ENCODE data around the gene B3GALT5.
"Not testable (repeated sequence)": the region's sequence is repeated elsewhere in the genome, so short reads cannot be mapped to it uniquely, and the experiment has no call there.

Gene B3GALT5

DNA sequence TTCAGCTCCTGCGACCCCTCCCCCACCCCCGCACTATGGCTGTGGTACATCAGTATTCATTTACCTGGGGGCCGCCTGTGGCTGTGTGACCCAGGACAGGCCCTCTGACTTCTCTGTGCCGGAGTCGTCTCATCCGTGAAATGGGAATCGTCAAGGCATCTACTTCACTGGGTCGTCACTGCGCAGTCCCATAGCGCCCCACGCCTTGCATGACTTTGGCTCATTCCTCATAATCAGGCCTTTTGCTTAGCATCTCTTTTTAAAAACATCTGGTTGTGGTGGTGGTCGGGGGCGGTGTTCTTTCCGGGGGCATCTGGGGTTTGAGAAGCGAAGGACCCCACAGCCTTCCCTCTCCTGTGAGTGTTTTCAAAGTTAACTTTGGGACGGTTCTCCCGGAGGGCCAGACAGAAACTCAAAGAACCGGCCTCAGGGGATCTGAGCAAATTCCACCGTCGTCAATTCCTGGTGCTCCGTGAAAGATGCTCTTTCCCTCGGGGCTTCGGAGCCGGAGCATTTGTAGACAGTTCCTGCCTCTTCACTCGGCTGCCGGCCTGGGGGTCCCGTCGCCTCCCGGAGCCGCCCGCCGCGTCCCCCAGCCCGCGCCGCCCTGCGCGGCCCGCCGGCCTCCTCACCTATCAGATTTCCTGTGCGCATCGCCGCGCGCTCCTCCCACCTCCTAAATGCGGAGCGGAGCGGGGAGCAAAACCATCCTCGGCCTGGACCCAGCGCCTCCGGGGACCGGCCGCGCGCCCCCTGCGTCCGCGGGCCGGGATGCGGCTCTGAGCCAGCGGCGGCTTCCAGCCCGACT lies at the start of gene B3GALT5:
Gene B3GALT5 (plus strand): TSS at position 708 of the 808 bp plus-strand sequence. CDS start 47,620 bp downstream, outside the sequence.
- DNase-seq, result no peak

- DNase-seq, result peak in 1 of 2 experiments; percentile 44
These were observed 48.5 kb upstream of the B3GALT5 start for GRCh38 chr21:39564200-39564599.

- no peak for DNase-seq
These were observed 45.4 kb upstream of the B3GALT5 start for GRCh38 chr21:39567180-39567972.

DNA sequence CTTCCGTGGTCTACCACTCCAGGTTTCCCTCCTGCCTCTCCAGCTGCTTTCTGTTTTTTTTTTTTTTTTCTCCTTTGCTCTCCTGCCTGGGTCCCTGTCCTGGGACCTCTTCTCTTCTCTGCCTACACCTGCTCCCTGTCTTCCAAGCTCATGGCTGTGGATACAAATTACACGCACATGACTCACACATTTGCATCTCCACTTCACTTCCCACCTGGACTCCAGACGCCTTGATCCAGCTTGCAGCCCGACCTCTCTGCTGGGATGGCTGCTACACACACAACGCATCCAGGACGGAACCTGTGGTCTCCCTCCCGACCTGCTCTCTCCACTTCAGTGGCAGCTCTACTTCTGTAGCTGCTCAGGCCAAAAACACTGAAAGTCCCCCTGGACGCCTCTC lies 44.4 kb upstream of the B3GALT5 start:
- no peak for DNase-seq

GRCh38 chr21:39575775-39576174 lies 37.0 kb upstream of the B3GALT5 start:
- no peak for DNase-seq

DNA sequence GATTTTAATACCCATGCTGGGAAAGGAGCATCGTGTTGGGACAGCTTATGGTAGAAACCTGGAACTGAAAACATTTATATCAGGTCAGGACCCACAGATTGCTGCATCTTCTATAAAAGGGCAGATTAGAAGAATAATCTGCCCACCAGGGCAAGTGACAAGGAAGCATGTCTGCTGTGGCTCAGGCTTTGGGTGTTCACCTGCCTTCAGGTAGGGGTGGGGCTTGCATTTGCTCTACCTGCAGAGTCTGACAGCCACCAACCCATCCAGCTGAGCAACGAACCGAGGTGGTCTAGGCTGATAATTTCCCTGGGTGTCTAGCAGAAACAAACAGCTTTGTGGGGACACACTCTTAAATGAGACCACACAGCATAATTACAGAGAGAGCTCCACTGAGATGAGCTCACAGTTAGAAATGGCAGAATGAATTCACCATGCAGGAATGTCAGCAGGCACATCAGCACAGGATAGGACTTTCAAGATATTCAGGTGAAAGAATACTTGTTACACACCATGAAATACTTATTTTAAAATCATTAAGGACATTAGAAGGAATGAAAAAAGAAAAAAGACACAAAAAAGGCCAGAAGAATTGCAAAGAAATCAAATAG lies 36.1 kb upstream of the B3GALT5 start:
- DNase-seq, result no peak

DNA sequence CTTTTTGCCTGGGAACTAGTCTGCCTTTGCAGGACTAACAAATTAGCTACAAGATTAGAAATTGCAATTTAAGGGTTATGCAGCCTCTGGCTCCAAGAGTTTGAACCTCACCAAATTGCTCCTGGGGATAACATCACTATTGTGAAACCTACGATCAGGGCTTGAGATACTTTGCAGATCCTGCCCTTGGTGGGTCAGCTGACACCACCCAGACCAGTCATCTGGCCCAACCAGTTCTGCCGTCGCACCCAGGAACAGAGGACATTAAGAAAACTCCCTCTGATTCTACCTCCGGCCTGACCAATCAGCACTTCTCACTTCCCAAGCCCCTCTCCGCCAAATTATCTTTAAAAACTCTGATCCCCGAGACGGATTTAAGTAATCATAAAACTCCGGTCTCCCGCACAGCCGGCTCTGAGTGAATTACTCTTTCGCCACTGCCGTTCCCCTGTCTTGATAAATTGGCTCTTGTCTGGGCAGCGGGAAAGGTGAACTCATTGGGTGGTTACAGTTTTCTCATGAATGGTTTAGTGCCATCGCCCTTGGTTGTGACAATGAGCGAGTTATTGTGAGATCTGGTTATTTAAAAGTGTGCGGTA lies 32.9 kb upstream of the B3GALT5 start:
- DNase-seq, result no peak

- no peak for DNase-seq
These were observed 32.0 kb upstream of the B3GALT5 start for GRCh38 chr21:39580744-39581143.

DNA sequence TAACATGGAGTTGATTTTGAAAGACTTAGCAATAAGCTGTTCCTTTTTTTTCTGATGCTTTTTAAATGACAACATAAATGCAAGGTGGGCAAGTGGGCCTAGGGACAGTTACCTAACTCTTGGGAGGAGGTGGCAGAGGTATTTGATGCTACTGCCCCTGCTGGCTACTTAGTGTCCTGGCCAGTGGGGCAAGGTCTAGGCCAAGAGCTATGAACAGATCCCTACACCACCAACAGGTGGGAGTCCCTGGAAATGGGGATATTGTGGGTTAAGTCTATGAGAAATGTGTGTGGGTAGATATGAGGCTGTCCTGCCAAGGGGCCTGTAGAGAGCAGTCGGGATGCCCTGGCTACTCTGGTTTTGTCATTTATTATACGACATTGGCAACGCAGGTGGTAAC lies 31.3 kb upstream of the B3GALT5 start:
- no peak for DNase-seq

GRCh38 chr21:39582749-39583148 lies 30.0 kb upstream of the B3GALT5 start:
- no peak for DNase-seq

DNA sequence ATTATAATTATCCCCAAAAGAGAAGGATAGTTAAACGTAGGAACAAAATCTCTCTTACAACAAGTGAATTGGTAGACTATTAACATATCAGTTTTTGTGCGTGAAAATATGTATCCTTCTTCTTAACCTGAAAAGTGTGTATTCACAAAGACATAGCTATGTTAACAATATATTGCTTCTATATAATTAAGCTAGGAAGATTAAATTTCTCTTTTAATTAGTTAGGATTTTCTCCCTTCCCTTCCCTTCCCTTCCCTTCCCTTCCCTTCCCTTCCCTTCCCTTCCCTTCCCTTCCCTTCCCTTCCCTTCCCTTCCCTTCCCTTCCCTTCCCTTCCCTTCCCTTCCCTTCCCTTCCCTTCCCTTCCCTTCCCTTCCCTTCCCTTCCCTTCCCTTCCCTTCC lies 29.2 kb upstream of the B3GALT5 start:
- DNase-seq, result not testable (repeated sequence)

- no peak for DNase-seq
These were observed 25.4 kb upstream of the B3GALT5 start for GRCh38 chr21:39587376-39587775.

GRCh38 chr21:39588884-39589283 lies 23.9 kb upstream of the B3GALT5 start:
- no peak for DNase-seq

GRCh38 chr21:39593522-39593921 lies 19.2 kb upstream of the B3GALT5 start:
- no peak for DNase-seq

GRCh38 chr21:39595465-39595864 lies 17.3 kb upstream of the B3GALT5 start:
- DNase-seq, result no peak

DNA sequence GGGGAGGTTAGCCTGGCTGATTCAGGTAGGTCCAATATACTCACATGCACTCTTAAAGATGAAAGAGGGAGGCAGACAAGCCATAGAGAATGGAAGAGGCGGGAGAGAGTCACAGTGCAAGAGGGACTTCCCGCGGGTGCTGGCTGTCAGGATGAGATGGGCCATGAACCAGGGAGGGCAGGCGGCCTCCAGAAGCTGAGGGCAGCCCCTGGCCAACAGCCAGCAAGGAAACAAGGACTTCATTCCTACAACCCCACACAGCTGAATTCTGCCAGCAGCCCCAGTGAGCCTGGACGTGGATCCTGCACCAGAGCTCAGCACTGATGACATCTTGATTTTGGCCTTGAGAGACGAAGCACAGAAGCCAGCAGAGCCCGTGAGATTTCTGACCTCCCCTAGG lies 15.1 kb upstream of the B3GALT5 start:
- no peak for DNase-seq

- DNase-seq, result no peak
These were observed 13.4 kb upstream of the B3GALT5 start for GRCh38 chr21:39599191-39599970.

DNA sequence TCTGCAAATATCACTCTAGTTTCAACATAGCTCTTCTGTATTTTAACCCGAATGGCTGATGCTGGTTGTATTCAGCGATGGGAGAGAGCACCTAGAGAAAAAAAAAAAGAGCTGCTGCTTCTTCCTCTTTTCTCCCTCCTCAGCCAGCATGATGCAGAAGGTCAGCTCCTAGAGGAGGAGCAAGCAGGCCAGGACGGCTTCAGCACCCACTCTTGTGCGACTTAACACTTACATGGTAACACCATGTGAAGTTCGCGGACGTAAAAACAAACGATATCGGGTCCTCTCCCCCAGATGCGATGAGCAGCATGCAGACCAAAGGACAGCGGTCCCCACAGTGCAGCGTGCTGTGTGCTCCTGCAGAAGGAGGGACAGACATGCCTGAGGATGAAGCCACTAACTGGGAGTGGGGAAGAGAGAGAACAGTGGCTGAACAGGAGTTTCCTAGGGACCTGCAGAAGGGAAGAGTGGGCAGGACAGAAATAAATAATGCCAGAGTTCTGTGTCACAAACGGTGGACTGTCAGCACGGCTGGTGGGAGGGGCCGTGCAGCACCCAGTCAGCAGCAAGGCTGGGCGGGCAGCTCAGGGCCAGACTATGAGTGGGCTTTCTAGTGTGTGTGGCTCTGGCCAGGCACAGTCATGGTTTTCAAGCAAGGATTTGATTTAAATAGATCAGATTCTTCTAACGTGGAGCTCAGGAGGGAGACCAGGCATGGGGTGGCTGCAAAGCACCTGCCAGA lies 11.4 kb upstream of the B3GALT5 start:
- DNase-seq, result no peak

DNA sequence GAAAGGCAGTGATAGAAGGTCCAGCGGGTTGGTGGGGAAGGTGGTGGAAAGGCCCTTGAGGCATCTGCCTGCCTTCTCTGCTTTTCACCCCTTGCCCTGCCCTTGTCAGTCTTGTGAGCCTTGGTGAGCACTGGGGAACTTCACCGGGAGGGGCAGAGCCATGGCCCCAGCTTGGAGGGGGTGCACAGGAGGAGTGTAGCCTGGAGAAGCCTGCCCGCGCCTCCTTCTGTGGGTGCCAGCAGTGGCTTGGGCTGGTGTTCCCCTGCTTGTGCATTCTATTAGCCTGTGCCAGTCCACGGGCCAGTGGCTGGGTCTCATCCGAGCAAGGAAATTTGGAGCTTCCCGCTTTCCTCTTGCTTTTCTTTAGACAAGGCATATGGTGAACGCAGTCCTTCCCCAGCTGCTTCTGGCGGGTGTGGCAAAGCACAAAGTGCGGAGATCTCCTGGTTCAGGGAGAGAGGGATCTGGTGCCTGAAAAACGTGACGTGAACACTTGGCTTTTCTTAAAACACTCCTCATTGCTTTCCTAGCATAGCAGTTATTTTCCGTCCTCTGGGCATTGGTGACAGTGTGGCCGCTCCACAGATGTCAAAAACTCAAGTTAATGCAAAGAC lies 10.6 kb upstream of the B3GALT5 start:
- no peak for DNase-seq

DNA sequence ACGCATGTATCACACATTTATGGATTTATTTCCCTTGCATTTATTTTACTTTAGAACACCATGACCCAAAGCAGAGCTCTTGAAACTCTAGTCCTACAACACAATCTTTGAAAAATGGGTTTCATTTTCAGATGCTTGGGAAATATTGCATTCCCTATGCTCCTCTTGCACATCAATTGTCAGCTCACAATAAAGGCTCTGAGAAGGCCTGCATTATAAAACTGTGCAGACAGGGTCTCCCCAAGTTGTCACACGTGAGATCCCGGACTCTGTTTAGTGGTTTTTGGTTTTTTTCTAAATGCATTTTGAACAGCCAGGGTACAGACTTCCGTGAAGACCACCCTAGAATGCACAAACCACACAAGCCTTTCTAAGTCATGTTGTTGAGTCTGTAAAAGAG lies 9.9 kb upstream of the B3GALT5 start:
- DNase-seq, result no peak

- DNase-seq, result no peak
These were observed 7.8 kb upstream of the B3GALT5 start for GRCh38 chr21:39604951-39605350.
